DMS153 treated with DMSO at 0.1 percent for 48 hours (cell line): Measurements from ENCODE around the gene CD9.
A peak's percentile ranks its signal among the peaks of the same experiment; 100 is the strongest.
"Not testable (repeated sequence)": the region's sequence is repeated elsewhere in the genome, so short reads cannot be mapped to it uniquely, and the experiment has no call there.

ENCODE experiments used
- DNase-seq: peaks from one replicate; lab custom pipeline; 2025; ENCODE audit not compliant: unreplicated experiment; lab: John Stamatoyannopoulos, UW

Gene CD9

GRCh38 chr12:6178981-6179761, 21.0 kb upstream of the CD9 start:
- no peak for DNase-seq

DNA sequence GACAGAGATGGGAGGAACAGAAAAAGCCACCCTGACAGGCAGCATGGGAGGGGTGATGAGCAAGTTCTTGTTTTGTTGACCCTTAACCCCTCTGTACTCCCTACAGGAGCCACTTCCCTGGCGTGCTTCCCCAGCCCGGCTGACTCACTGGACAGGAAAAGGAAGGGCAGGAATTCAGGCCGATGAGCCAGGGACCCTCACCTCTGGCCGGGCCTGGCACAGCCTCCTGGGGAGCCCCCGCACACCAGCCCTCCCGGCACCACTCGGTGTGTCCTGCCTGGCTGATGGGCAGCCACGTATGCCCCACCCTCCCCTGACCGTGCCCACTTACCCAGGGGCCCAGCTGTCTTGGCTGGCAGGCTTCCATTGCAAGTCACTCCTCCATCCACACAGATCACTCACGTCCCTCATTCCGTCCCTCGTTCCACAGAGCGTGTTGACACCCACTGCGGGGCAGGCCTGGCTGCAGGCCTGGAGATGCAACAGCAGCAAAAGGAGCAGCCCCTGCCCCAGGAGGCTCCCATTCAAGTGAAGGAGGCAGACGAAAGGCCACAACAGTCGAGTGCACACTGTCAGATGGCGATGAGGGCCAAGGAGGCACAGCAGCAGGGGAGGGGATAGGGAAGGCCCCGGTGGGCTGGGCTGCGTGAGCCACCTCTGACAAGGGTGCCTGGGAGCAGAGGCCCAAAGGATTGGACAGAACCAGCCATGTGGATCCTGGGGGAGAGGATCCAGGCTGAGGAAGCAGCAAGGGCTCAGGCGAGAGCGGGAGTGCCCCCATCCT, 19.7 kb upstream of the CD9 start:
- no peak for DNase-seq

- no peak for DNase-seq
Measured at GRCh38 chr12:6181166-6181565, 19.0 kb upstream of the CD9 start.

DNA sequence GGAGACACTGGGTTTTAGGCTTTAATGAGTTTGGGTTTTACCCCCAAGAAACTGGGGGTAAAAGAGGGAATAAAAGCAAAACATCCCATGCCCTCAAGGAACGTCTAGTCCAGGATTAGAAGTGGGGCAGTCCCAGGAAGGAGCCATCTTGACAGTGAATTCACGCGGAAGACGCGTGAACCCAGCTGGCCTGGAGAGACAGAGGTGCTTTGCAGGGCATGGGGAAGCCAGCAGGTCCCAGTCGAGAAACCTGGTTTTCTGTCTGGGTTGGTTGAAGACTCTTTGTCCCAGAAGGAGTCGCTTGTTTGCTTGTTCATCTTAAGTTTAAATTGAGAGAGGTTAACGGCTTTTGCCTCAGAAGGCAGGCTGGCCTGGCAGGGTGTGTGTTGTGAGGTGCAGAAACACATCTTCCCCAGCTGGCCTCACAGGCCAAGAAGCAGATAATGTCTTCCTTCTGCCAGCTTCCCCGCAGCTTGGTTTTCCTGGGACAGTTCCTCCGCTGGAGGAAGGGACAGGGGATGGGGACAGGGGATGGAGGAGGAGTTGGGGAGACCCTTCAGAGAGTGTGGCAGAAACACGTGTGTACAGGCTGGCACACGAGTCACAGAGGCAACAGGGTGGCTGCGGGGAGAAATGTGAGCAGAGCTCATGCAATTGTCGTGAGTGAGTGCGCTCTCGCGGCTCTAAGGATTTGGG, 18.5 kb upstream of the CD9 start:
- peak; percentile 35 for DNase-seq

DNA sequence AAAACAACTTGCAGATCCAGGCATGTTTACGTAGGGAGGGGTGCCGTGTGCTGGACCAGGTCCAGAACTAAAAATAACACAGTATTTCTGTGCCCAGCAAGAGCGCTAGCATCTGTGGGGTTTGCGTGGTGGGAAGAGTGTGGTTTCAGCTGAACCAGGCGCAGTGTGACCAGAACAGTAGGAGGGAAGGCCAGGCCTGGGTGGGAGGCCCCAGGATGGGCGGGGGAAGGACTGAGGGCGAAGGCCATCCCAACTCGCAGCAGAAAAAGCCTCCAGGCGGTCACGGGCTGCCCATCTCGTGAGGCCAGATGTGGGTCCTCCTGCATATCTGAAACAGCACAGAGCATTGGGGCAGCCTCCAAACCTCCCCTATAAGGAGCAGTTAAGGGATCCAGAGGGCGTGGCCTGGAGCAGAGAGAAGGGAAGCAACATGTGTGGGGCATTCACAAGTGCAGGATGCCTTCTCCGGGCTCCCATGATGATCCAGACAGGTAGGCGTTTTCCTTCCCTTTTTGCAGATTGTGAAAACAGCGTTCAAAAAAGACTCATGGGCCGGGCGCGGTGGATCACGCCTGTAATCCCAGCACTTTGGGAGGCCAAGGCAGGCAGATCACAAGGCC, 17.8 kb upstream of the CD9 start:
- no peak for DNase-seq

GRCh38 chr12:6183689-6184428, 16.3 kb upstream of the CD9 start:
- DNase-seq, result no peak

- DNase-seq, result no peak
Measured at GRCh38 chr12:6185961-6186827, 14.0 kb upstream of the CD9 start.

GRCh38 chr12:6187948-6188793, 12.0 kb upstream of the CD9 start:
- DNase-seq, result no peak

DNA sequence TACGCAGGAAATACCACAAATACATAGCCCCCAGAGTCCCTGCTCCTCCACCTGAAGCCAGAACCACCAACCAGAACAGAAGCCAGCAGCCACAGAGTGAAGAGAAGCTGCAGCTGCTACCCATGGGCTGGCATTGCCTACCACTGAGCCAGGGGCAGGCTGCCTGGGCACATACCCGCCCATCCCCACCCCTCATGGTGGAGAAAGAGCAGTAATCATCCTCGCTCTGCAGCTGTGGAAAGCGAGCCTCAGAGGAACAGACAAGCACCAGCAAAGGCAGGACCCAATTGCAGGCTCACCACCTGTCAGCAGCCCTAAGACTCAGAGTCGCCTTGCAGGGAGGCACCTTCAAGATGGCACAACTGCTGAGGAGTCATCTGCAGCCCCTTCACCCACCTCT, 11.2 kb upstream of the CD9 start:
- DNase-seq, result no peak

DNA sequence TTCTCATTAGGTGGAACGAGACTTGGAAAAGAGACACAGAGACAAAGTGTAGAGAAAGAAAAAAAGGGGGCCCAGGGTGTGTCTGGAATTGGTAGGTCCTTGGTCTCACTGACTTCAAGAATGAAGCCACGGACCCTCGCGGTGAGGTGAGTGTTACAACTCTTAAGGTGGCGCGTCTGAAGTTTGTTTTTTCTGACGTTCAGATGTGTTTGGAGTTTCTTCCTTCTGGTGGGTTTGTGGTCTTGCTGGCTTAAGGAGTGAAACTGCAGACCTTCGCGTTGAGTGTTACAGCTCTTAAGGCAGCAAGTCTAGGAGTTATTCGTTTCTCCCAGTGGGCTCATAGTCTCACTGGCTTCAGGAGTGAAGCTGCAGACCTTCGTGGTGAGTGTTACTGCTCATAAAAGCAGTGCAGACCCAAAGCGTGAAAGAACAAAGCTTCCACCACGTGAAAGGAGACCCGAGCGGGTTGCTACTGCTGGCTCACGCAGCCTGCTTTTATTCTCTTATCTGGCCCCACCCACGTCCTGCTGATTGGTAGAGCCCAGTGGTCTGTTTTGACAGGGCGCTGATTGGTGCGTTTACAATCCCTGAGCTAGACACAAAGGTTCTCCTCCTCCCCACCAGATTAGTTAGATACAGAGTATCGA, 10.1 kb upstream of the CD9 start:
- not testable (repeated sequence) for DNase-seq

DNA sequence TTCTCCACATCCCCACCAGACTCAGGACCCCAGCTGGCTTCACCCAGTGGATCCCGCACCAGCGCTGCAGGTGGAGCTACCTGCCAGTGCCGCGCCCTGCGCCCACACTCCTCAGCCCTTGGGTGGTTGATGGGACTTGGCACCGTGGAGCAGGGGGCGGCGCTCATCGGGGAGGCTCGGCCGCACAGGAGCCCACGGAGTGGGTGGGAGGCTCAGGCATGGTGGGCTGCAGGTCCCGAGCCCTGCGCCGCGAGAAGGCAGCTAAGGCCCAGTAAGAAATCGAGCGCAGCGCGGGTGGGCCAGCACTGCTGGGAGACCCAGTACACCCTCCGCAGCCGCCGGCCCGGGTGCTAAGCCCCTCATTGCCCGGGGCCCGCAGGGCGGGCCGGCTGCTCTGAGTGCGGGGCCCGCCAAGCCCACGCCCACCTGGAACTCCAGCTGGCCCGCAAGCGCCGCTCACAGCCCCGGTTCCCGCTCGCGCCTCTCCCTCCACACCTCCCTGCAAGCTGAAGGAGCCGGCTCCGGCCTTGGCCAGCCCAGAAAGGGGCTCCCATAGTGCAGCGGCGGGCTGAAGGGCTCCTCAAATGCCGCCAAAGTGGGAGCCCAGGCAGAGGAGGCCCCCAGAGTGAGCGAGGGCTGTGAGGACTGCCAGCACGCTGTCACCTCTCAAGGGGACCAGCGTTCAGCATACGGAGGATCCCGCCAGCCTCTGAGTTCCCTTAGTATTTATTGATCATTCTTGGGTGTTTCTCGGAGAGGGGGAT, 9.3 kb upstream of the CD9 start:
- DNase-seq, result not testable (repeated sequence)

DNA sequence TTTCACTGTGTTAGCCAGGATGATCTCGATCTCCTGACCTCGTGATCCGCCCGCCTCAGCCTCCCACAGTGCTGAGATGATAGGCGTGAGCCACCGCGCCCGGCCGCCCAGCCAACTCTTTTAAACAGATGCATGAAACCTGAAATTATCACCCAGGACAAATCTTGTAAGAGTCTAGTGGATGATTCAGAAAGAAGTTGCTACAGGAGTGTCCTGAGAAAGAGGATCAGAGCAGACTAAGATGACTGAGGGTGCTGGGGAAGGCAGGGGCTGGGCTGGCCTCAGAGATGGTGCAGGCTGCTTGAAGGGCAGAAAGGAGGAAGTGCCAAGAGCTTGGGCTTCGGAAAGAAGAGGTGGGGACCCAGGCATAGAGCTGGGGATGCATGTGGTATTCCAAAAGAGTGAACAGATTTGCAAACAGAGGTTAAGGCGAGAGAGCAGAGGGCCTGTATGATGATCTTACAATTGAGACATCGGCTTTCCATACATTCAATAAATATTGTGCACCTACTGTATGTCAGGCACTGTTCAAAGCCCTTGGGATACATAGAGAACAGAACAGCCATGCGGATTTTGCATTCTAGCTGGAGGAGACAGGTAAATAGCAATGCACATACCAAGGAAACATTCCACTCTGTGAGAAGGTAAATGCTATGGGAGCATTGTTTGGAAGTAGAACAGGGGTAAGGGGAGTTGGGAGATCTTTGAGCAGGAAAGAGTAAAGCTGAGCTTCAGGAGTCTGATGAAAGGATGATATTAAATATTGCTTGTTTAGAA, 7.4 kb upstream of the CD9 start:
- DNase-seq, result no peak

DNA sequence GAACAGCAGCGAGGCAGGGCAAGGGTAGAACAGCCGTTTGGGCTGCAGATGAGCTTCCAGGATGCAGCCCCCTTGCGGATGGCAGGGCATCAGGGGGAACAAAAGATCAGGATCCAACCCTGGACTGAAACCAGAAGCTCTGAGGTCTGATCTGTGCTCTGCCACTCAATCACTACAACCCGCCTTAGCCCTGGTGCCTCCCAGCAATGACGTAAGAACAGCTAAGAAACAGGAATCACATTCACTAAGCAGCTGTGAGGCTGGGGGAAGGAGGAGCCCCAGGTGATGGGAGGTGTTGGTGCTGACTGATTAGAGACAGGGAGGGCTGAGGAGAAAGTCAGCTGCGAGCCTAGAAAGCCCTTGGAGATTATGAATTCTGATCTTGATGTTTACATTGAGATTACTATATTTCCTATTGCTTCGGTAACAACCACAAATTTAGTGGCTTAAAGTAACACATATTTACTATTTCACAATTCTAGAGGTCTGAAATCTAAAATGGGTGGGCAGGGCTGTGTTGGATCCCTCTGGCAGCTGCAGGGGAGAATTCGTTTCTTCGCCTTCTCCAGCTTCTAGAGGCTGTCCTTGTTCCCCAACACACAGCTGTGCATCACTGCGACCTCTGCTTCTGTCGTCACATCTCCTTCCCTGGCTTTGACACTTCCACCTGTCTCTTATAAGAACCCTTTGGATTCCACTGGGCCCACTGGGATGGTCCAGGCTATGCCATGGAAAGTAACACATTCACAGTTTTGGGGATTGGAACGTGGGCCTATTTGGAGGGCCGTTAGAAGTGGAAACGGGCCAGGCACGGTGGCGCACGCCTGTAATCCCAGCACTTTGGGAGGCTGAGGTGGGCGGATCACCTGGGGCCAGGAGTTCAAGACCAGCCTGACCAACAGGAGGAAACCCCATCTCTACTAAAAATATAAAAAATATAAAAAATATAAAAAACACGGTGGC, 6.1 kb upstream of the CD9 start:
- no peak for DNase-seq

- DNase-seq, result peak; percentile 58
Measured at GRCh38 chr12:6195665-6196535, 4.3 kb upstream of the CD9 start.

- DNase-seq, result no peak
Measured at GRCh38 chr12:6198051-6198450, 2.1 kb upstream of the CD9 start.
